PC-9 (cell line): Measurements from ENCODE around the gene REL. TPM values are rescaled to one million over a fixed set of nuclear protein-coding genes. Genes with fewer than 3 reads are reported as not detected.

Experiments used
- BruUV-seq: library from RNA; stranded (reverse); fragments of 400-500 nt; replicated peaks from 2 replicates; lab custom pipeline; 2021; lab: Mats Ljungman, UMichigan
- CTCF ChIA-PET: fragments of 300-600 bp; sonication (Branson Sonifier 250); formaldehyde crosslinking; loops from one replicate; lab custom pipeline; 2022; ENCODE audit warnings: antibody characterized with exemption; lab: Charles Lee
- POLR2A ChIA-PET: fragments of 300-600 bp; sonication (Branson Sonifier 250); formaldehyde crosslinking; loops from one replicate; lab custom pipeline; 2022; ENCODE audit warnings: antibody characterized with exemption; ENCODE audit not compliant: unreplicated experiment; lab: Charles Lee
- DNase-seq, 2 experiments: peaks; one replicate each; pipeline versions ENCODE4 v3.0.0 to v3.0.0-alpha.2; 2015 to 2022; ENCODE audit warnings: mixed read lengths in 1 of 2
- H2AFZ ChIP-seq: fragments of 200-600 bp; sonication (generic); 2 replicates; pipeline ENCODE4 v1.8.1; 2017; ENCODE audit warnings: antibody characterized with exemption
- H3F3A ChIP-seq: fragments of 200-600 bp; sonication (generic); 2 replicates; pipeline ENCODE4 v1.8.1; 2017; ENCODE audit warnings: antibody characterized with exemption, mild to moderate bottlenecking, low read depth; ENCODE audit not compliant: insufficient read depth
- H3K27ac ChIP-seq: fragments of 200-600 bp; sonication (generic); 2 replicates; pipeline ENCODE4 v1.6.1; 2016; ENCODE audit warnings: mixed run types
- H3K27me3 ChIP-seq: fragments of 200-600 bp; sonication (generic); 2 replicates; pipeline ENCODE4 v1.6.1; 2016; ENCODE audit warnings: low read depth, mixed run types; ENCODE audit not compliant: insufficient read depth
- H3K36me3 ChIP-seq: fragments of 200-600 bp; sonication (generic); 2 replicates; pipeline ENCODE4 v1.6.1; 2016; ENCODE audit warnings: low read depth, mixed run types
- H3K4me1 ChIP-seq: fragments of 200-600 bp; sonication (generic); replicated peaks from 2 replicates; pipeline ENCODE4 v1.6.1; 2016; ENCODE audit warnings: mixed run types; ENCODE audit not compliant: insufficient read depth
- H3K4me2 ChIP-seq: fragments of 200-600 bp; sonication (generic); 2 replicates; pipeline ENCODE4 v1.6.1; 2017; ENCODE audit warnings: mixed run types
- H3K4me3 ChIP-seq: fragments of 200-600 bp; sonication (generic); 2 replicates; pipeline ENCODE4 v1.6.1; 2016; ENCODE audit warnings: mixed run types
- H3K79me2 ChIP-seq: fragments of 200-600 bp; sonication (generic); 2 replicates; pipeline ENCODE4 v1.6.1; 2017; ENCODE audit warnings: low read depth, mixed run types
- H3K9me2 ChIP-seq: fragments of 200-600 bp; sonication (generic); 2 replicates; pipeline ENCODE4 v1.8.1; 2017; ENCODE audit warnings: mild to moderate bottlenecking; ENCODE audit not compliant: insufficient read depth
- H3K9me3 ChIP-seq: fragments of 200-600 bp; sonication (generic); 2 replicates; pipeline ENCODE4 v1.8.1; 2016; ENCODE audit warnings: low read depth; ENCODE audit not compliant: insufficient read depth
- H4K20me1 ChIP-seq: fragments of 200-600 bp; sonication (generic); 2 replicates; pipeline ENCODE4 v1.8.1; 2017; ENCODE audit not compliant: insufficient read depth
- EZH2 ChIP-seq: fragments of 200-600 bp; sonication (generic); IDR thresholded peaks from 2 replicates; pipeline ENCODE4 v1.8.0; 2017; ENCODE audit warnings: antibody characterized with exemption, low read depth
- intact Hi-C: fragments of 100-400 bp; cut with micrococcal nuclease; formaldehyde crosslinking; loops from one replicate; pipeline ENCODE4 v1.10.0; 2022; ENCODE audit not compliant: unreplicated experiment
- total RNA-seq: library from RNA; stranded (reverse); gene quantifications from 2 replicates; pipeline ENCODE4 v1.2.3, GENCODE V29; 2021
- TF ChIP-seq, protein P1 (sequence below): fragments of 200-600 bp; sonication (generic); conservative IDR thresholded peaks from 2 replicates; pipeline ENCODE4 v1.6.1; 2017; ENCODE audit warnings: mixed run types, antibody characterized with exemption, mild to moderate bottlenecking, moderate library complexity

The REL gene
- total RNA-seq, 1 experiment from 2014 or later, result 13.3 TPM

DNA sequence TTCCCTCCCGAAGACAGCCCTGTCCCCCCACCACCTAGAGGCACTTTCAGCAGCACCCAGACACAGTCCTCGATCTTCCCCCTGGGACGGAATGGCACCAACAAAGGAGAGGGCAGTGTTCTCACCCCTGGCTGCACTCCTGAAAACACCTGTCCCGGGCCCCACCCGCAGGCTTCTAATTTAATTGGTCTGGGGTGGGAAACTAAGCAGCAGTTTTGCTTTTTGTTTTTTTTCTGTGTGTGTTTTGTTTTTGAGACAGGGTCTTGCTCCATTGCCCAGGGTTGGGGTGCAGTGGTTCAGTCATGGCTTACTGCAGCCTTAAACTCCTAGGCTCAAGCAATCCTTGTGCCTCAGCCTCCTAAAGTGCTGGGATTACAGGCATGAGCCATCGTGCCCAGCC, 38.4 kb upstream of the REL start:
- ChIA-PET CTCF (no interaction called here), POLR2A (no interaction called here)
- Histone ChIP-seq H3K79me2 (no peaks in the 10 kb centered on the region), H3K27ac (no peak overlapping the region), H3K4me1 (no peaks in the 10 kb centered on the region), H3K4me3 (no peak overlapping the region), H3K36me3 (no peaks in the 10 kb centered on the region), H3K9me2 (no peaks in the 10 kb centered on the region), H3K4me2 (no peak overlapping the region), H3K27me3 (no peaks in the 10 kb centered on the region), H3F3A (no peaks in the 10 kb centered on the region), H3K9me3 (no peaks in the 10 kb centered on the region), H2AFZ (no peak overlapping the region; the same call in 1 of the 2 replicates), H4K20me1 (no peaks in the 10 kb centered on the region)
- no TSS peak for BruUV-seq
- intact Hi-C loops, result no loop called here
- no peak for DNase-seq
- no peak for TF ChIP-seq EZH2
- TF ChIP-seq, protein P1, sequence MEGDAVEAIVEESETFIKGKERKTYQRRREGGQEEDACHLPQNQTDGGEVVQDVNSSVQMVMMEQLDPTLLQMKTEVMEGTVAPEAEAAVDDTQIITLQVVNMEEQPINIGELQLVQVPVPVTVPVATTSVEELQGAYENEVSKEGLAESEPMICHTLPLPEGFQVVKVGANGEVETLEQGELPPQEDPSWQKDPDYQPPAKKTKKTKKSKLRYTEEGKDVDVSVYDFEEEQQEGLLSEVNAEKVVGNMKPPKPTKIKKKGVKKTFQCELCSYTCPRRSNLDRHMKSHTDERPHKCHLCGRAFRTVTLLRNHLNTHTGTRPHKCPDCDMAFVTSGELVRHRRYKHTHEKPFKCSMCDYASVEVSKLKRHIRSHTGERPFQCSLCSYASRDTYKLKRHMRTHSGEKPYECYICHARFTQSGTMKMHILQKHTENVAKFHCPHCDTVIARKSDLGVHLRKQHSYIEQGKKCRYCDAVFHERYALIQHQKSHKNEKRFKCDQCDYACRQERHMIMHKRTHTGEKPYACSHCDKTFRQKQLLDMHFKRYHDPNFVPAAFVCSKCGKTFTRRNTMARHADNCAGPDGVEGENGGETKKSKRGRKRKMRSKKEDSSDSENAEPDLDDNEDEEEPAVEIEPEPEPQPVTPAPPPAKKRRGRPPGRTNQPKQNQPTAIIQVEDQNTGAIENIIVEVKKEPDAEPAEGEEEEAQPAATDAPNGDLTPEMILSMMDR, result no peak

DNA sequence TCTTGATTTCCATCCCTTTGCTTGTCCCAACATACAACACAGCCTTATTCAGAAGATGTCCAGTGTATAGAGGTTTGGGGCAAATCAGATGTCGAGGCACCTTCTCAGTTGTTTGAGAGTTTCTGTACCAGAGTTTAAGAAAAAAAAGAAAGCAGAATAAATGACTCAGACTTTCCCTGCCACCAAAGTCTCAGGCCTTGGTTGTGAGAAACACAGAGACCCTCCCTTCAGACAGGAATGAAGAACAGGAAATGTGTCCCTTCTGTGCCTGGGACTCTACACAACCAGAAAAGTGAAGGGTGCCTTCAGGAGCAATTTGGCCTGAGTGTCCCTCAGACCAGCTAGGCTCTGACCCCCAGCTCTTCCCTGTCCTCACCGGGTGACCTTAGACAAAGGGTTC, 37.3 kb upstream of the REL start:
- TF ChIP-seq EZH2, result no peak
- TF ChIP-seq, protein P1, result no peak
- intact Hi-C loops, result no loop called here
- H3K27ac ChIP-seq, result no peak overlapping the region
- H4K20me1 ChIP-seq, result no peaks in the 10 kb centered on the region
- H3K4me3 ChIP-seq, result no peak overlapping the region
- H3K79me2 ChIP-seq, result no peaks in the 10 kb centered on the region
- H3K4me1 ChIP-seq, result no peaks in the 10 kb centered on the region
- H3K4me2 ChIP-seq, result no peak overlapping the region
- H3K9me2 ChIP-seq, result no peaks in the 10 kb centered on the region
- BruUV-seq, result no TSS peak
- H2AFZ ChIP-seq, result no peak overlapping the region
- ChIA-PET POLR2A (no interaction called here), CTCF (no interaction called here)
- no peaks in the 10 kb centered on the region for H3F3A ChIP-seq
- H3K9me3 ChIP-seq, result no peaks in the 10 kb centered on the region
- DNase-seq, result no peak
- no peaks in the 10 kb centered on the region for H3K36me3 ChIP-seq
- H3K27me3 ChIP-seq, result no peaks in the 10 kb centered on the region

DNA sequence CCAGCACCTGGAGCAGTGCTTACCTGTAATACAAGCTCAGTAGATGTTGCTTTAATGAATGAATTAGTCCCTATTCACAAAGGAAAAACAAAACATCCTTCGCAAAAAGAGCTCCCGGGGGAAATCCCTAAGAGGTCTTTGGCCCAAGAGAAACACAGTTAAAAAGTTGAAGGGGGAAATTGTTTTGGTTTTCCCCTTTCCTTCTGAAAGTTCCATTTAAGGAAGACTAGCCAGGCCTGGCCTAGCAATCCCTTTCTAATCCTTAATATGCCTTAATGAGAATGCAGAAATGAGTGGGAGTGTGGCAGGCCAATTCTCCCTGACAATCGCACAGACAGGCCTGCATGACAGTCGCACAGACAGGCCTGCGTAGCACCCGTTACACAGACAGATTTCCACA, 33.5 kb upstream of the REL start:
- no peaks in the 10 kb centered on the region for H3K36me3 ChIP-seq
- CTCF ChIA-PET, result no interaction called here
- no peaks in the 10 kb centered on the region for H3K4me1 ChIP-seq
- H3K4me2 ChIP-seq, result no peak overlapping the region
- H4K20me1 ChIP-seq, result no peaks in the 10 kb centered on the region
- H3F3A ChIP-seq, result no peaks in the 10 kb centered on the region
- no peaks in the 10 kb centered on the region for H3K27me3 ChIP-seq
- POLR2A ChIA-PET, result no interaction called here
- no TSS peak for BruUV-seq
- H3K27ac ChIP-seq, result no peak overlapping the region
- no peak for DNase-seq
- H3K9me3 ChIP-seq, result no peaks in the 10 kb centered on the region
- H3K79me2 ChIP-seq, result no peaks in the 10 kb centered on the region
- H3K9me2 ChIP-seq, result no peaks in the 10 kb centered on the region
- TF ChIP-seq EZH2, result no peak
- TF ChIP-seq, protein P1, result no peak
- intact Hi-C loops, result no loop called here
- H2AFZ ChIP-seq, result no peak overlapping the region
- no peak overlapping the region for H3K4me3 ChIP-seq
